Cardiac fibroblast (primary cell): ENCODE measurements around the gene TRIM59.

ENCODE experiments used
- DNase-seq, 2 donors: peaks; one replicate each; pipeline versions ENCODE4 v3.0.0 to v3.0.0-alpha.2; 2010; ENCODE audit warnings: low read depth in 2 of 2
- H3K4me3 ChIP-seq, 2 donors: replicated peaks in 1 of 2; 1 replicate in 1 of 2; 2 replicates in 1 of 2; pipeline ENCODE4 v1.5.1; 2011; ENCODE audit warnings: low read depth in 2 of 2, low read length in 2 of 2, mild to moderate bottlenecking in 2 of 2, moderate library complexity in 1 of 2
- CTCF ChIP-seq: IDR thresholded peaks from one replicate; pipeline ENCODE4 v1.5.1; 2011; ENCODE audit warnings: low read depth, mild to moderate bottlenecking, low read length, inconsistent platforms

Gene TRIM59, protein sequence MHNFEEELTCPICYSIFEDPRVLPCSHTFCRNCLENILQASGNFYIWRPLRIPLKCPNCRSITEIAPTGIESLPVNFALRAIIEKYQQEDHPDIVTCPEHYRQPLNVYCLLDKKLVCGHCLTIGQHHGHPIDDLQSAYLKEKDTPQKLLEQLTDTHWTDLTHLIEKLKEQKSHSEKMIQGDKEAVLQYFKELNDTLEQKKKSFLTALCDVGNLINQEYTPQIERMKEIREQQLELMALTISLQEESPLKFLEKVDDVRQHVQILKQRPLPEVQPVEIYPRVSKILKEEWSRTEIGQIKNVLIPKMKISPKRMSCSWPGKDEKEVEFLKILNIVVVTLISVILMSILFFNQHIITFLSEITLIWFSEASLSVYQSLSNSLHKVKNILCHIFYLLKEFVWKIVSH

GRCh38 chr3:160449636-160450598, at the start of gene TRIM59:
Gene TRIM59 (minus strand): TSS chr3:160449786. CDS start chr3:160439183, 10,603 bp downstream.
- no peak for TF ChIP-seq CTCF
- DNase-seq, result peak; percentile 98
- H3K4me3 ChIP-seq, result peak within 1 kb of the TSS; percentile 84 to 88

DNA sequence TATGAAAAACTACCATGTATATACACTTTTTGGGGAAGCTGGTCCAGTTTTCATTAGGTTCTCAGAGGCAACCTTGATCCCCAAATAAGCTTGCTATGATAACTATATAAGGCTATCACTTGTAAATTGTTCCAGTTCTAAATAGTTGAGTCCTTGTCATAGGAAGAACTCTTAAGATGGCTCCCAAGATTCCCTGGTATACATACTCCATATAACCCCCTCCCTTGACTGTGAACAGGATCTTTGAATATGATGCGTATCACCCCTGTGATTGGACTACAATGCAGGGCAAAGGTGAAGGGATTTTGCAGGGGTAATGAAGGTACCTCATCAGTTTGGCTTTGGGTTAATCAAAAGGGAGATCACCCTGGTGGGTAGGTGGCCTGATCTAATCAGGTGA, 48.6 kb upstream of the TRIM59 start:
- no peak for DNase-seq
- H3K4me3 ChIP-seq, result no peak overlapping the region
- TF ChIP-seq CTCF, result no peak

DNA sequence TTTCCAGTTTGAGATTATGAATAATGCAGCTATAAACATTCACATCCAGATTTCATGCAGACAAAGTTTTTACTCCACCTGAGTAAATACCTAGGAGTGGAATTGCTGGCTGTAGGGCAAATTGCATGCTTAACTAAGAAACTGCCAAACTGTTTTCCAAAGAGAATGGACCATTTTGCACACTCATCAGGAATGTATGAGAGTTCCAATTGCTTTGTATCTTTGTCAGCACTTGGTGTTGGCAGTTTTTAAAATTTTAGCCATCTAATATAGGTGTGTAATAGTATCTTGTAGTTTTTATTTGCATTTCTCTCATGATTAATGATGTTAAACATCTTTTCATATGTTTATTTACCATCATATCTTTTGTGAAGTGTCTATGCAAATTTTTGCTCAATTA, 40.6 kb upstream of the TRIM59 start:
- no peak for DNase-seq
- H3K4me3 ChIP-seq, result no peak overlapping the region
- TF ChIP-seq CTCF, result no peak

DNA sequence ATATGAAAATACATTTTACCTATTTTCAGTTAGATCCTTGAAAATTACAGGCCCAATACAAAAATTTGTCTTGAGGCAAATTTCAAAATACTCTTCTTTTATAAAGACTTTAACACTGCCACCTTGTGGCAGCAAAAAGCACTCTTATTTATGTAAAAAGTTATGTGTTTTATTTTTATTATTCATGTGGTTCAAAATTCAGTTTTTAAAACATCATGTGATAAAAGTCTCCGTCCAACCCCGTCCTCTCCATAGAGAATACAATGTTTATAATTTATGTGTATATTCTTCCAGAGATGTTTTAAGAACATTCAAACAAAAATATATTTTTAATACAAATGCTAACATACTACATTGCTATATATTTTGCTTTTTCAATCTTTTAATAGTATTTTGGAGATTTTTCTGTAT, 36.9 kb upstream of the TRIM59 start:
- DNase-seq, result peak; percentile 76 to 80
- TF ChIP-seq CTCF, result peak; percentile 35
- H3K4me3 ChIP-seq, result no peak overlapping the region

GRCh38 chr3:160482796-160483195, 33.2 kb upstream of the TRIM59 start:
- no peak overlapping the region for H3K4me3 ChIP-seq
- no peak for DNase-seq
- TF ChIP-seq CTCF, result no peak

GRCh38 chr3:160481856-160482255, 32.3 kb upstream of the TRIM59 start:
- no peak for DNase-seq
- H3K4me3 ChIP-seq, result no peak overlapping the region
- TF ChIP-seq CTCF, result no peak
